ENCODE data around the gene ANKS1B. TPM values are rescaled to one million over a fixed set of nuclear protein-coding genes. Genes with fewer than 3 reads are reported as not detected.

ANKS1B gene
- total and polyA plus RNA-seq, 10 of the 15 experiments (the other 5 are each of a cell fraction or from before 2014, with no cell fraction given), result 0.16 to 1.3 (median 0.82) TPM; not detected in 7

DNA sequence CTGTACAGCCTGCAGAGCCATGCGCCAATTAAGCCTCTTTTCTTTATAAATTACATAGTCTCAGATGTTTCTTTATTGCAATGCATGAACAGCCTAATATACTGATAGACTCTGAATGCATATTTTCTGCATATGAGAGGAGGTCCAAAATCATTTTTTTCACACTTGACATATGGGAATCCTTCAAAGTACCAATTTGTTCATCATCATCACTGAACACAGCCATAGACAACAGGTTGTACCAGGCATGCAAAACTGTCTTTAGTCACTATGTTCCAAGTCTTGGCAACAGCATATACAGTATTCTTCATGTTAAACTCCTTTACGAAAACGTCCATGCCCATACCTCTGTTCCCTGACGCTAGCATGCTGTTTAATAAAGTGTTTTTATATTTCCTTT lies 807.9 kb downstream of the ANKS1B start (continued):
- no peak for TF ChIP-seq BHLHE40 (IDR thresholded peaks at IDR 0.05; ENCODE audit: borderline replicate concordance in 1 of 2, low read depth in 2 of 2, low read length in 1 of 2)
- no peak for TF ChIP-seq TBL1XR1 (IDR thresholded peaks at IDR 0.05; ENCODE audit: low read depth, low read length)
- no peak for TF ChIP-seq MEF2B (IDR thresholded peaks at IDR 0.05; ENCODE audit: partially characterized antibody, poor library complexity, severe bottlenecking)
- TF ChIP-seq, protein P1, sequence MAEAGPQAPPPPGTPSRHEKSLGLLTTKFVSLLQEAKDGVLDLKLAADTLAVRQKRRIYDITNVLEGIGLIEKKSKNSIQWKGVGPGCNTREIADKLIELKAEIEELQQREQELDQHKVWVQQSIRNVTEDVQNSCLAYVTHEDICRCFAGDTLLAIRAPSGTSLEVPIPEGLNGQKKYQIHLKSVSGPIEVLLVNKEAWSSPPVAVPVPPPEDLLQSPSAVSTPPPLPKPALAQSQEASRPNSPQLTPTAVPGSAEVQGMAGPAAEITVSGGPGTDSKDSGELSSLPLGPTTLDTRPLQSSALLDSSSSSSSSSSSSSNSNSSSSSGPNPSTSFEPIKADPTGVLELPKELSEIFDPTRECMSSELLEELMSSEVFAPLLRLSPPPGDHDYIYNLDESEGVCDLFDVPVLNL (IDR thresholded peaks at IDR 0.05; ENCODE audit: low read depth, low read length), result no peak
- TF ChIP-seq CBFB (IDR thresholded peaks at IDR 0.05; ENCODE audit: low read depth), result no peak
- no peak for TF ChIP-seq NFYA (IDR thresholded peaks at IDR 0.05; ENCODE audit: borderline replicate concordance, low read depth, low read length)
- TF ChIP-seq SIN3A (IDR thresholded peaks at IDR 0.05; ENCODE audit: low read depth, low read length), result no peak
- no peak for TF ChIP-seq HSF1 (IDR thresholded peaks at IDR 0.05; ENCODE audit: low read depth, low read length)

GRCh38 chr12:99170461-99170860 lies 814.3 kb downstream of the ANKS1B start:
- TF ChIP-seq BCL11A (IDR thresholded peaks at IDR 0.05; ENCODE audit: low read depth, low read length), result no peak
- TF ChIP-seq, protein P2, sequence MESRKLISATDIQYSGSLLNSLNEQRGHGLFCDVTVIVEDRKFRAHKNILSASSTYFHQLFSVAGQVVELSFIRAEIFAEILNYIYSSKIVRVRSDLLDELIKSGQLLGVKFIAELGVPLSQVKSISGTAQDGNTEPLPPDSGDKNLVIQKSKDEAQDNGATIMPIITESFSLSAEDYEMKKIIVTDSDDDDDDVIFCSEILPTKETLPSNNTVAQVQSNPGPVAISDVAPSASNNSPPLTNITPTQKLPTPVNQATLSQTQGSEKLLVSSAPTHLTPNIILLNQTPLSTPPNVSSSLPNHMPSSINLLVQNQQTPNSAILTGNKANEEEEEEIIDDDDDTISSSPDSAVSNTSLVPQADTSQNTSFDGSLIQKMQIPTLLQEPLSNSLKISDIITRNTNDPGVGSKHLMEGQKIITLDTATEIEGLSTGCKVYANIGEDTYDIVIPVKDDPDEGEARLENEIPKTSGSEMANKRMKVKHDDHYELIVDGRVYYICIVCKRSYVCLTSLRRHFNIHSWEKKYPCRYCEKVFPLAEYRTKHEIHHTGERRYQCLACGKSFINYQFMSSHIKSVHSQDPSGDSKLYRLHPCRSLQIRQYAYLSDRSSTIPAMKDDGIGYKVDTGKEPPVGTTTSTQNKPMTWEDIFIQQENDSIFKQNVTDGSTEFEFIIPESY (IDR thresholded peaks at IDR 0.05), result no peak
- TF ChIP-seq POLR2AphosphoS5 (IDR thresholded peaks at IDR 0.05; ENCODE audit: low read length), result no peak
- TF ChIP-seq ATF2 (IDR thresholded peaks at IDR 0.05; ENCODE audit: low read length), result no peak
- TF ChIP-seq SIX5 (IDR thresholded peaks at IDR 0.05; ENCODE audit: low read depth, low read length, severe bottlenecking), result no peak
- DNase-seq (ENCODE audit: low read depth, low spot score) (no peak), FAIRE-seq (no peak), ATAC-seq (no peak)
- no peaks in the 10 kb centered on the region for H3K4me1 ChIP-seq (ENCODE audit: control insufficient read depth, insufficient read depth, low read length)
- 18% methylated on average over 5 of the region's 5 CpGs for WGBS (ENCODE audit: insufficient coverage, insufficient replicate concordance, low lambda C conversion rate, missing lambda C conversion rate)
- intact Hi-C loops (cut with micrococcal nuclease; ENCODE audit: unreplicated experiment), result no loop called here
- H3K4me2 ChIP-seq (ENCODE audit: control insufficient read depth, insufficient read depth), result no peak overlapping the region
- H2AFZ ChIP-seq (ENCODE audit: control insufficient read depth, low read depth, low read length), result no peak overlapping the region
- peaks cover 0 to 3% of the 10 kb centered on the region in 2 experiments; a peak in 1 of 4 replicates for H3K27me3 ChIP-seq (replicated peaks in 1 of 2; ENCODE audit: control insufficient read depth in 2 of 2, insufficient read depth in 2 of 2, low read length in 1 of 2)
- no peaks in the 10 kb centered on the region for H4K20me1 ChIP-seq (ENCODE audit: control insufficient read depth, insufficient read depth)
- no peaks in the 10 kb centered on the region for H3K36me3 ChIP-seq (ENCODE audit: control insufficient read depth in 2 of 2, insufficient read depth in 2 of 2, low read length in 1 of 2)
- no peaks in the 10 kb centered on the region for H3K9me3 ChIP-seq (replicated peaks; ENCODE audit: control insufficient read depth, insufficient read depth, low read length)
- ChIA-PET RAD21 (ENCODE audit: unreplicated experiment) (interaction anchor here (1.0 kb wide), 1 partner anchor 12 kb away, joined by 4 read pairs; no protein-coding TSS in a partner anchor), CTCF (no interaction called here), POLR2A (no interaction called here), SMC1A (ENCODE audit: uncharacterized antibody, unreplicated experiment) (interaction anchor here (1.0 kb wide), 1 partner anchor 9 kb away, joined by 4 read pairs; no protein-coding TSS in a partner anchor)
- no TSS peak for BruUV-seq (replicated peaks)
- in situ Hi-C loops (cut with MboI), result no loop called here
- H3K79me2 ChIP-seq (ENCODE audit: control insufficient read depth, insufficient read depth, low read length), result no peaks in the 10 kb centered on the region
- H3K27ac ChIP-seq (ENCODE audit: control insufficient read depth, insufficient read depth), result no peak overlapping the region
- H3K4me3 ChIP-seq, result no peak overlapping the region
- no peak overlapping the region for H3K9ac ChIP-seq (ENCODE audit: control insufficient read depth, insufficient read depth, low read length)
